HG02642 (cell line): ENCODE results near the gene ABCD2.
"Not testable (repeated sequence)": the region's sequence is repeated elsewhere in the genome, so short reads cannot be mapped to it uniquely, and the experiment has no call there.

ENCODE experiments used
- ATAC-seq: cut with Tn5 transposase; IDR thresholded peaks from one replicate; pipeline ENCODE4 v1.9.1; 2021; ENCODE audit warnings: mild to moderate bottlenecking; ENCODE audit not compliant: unreplicated experiment, poor library complexity

Gene ABCD2

DNA sequence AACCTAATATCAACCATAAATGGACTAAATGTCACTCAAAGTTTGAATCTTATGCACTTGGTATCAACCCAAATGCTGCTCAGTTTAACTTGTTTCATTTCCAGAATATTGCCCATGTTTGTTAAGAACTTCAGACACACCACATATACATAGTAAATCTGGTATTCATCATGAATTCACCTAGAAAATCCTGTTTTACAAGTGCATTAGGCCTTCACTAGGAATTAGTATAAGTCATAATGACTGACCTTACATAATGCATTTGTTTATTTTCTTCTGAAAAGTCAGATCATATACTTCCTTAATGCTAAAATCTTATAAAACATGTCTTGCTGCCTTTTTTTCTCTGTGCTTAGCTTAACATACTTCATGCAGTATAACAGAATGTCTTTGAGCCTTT, 66.1 kb downstream of the ABCD2 start:
- no peak for ATAC-seq

DNA sequence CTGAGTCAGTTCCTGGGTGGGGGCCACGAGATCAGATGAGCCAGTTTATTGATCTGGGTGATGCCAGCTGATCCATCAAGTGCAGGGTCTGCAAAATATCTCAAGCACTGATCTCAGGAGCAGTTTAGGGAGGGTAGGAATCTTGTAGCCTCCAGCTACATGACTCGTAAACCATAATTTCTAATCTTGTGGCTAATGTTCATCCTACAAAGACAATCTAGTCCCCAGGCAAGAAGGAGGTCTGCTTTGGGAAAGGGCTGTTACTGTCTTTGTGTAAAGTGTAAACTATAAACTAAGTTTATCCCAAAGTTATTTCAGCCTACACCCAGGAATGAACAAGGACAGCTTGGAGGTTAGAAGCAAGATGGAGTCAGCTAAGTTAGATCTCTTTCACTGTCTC, 75.4 kb downstream of the ABCD2 start:
- ATAC-seq: not testable (repeated sequence)

DNA sequence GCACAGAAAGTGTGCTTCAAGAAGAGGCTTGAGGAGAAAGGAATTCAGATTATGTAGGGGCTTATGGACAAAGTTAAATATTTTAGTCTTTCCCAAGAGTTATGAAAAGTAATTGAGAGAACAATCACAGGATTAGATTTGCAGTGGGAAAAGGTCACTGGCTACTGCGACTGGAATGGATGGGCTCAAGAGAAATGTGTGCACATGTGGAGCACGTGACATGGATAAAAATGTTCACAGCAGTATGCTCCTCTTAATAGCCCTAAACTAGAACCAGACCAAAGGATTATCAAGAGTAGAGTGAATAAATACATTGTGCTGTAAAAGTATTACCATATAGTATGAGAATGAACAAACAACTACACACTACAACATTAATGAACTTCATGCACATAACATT, 78.1 kb downstream of the ABCD2 start:
- ATAC-seq: no peak

DNA sequence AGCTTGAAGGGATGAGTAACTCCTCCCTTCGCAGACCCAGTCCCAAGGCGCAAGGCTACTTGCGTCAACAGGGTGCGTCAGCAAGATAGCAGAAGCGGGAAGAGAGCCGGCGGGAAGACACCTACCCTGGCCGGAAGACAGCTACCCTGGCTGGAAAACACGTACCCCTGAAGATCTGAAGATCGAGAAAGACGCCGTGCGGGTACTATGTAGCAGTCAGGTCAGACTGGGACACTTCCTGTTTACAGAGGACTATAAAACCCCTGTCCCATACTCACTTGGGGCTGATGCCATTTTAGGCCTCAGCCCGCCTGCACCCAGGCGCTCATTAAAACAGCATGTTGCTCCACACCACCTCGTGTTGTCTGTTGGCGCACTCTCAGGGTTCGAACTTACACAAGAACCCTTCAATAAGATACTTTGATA, 80.9 kb downstream of the ABCD2 start:
- no peak for ATAC-seq

DNA sequence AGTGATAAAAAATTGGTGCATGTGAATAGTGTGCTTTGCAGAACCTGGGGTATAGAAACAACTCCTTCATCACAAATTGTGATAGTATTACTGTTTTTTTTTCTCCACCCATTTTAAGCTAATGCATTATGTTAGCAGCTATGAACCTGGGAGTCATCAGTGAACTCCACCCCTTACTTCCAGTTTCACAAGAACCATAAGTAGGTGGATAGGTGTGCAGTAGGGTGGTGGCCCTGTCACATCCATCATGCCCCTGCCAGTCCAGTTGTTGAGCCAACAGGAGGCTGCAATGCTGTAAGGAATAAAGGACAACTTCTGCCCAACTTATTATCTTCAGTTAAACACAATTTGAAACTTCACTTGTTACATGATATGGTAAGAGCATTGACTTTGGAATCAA, 85.7 kb downstream of the ABCD2 start:
- ATAC-seq: no peak

DNA sequence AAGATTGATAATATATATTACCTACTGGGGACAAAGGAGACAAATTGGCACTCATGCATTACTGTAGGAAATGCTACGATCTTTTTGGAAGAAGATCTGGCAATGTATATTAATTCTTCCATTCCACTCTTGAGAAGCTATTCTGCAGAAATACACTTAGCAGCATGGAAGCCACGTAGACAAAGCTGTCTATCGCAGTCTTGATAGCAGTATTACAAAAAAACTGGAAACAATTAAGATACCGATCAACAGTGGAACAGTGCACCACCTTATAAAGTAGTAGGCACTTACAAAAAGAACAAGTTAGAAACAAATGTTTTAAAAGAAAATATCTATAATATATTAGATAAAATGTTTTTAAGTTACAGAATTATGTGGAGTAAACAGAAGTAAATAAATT, 87.2 kb downstream of the ABCD2 start:
- ATAC-seq: no peak

DNA sequence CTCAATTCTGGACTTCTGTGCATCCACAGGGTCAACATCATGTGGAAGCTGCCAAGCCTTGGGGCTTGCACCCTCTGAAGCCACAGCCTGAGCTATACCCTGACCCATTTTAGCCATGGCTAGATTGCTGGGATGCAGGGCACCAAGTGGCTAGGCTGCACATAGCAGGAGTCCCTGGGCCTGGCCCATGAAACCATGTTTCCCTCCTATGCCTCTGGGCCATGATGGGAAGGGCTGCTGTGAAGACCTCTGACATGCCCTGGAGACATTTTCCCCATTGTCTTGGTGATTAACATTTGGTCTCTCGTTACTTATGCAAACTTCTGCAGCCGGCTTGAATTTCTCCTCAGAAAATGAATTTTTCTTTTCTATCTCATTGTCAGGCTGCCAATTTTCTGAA, 92.6 kb downstream of the ABCD2 start:
- no peak for ATAC-seq

DNA sequence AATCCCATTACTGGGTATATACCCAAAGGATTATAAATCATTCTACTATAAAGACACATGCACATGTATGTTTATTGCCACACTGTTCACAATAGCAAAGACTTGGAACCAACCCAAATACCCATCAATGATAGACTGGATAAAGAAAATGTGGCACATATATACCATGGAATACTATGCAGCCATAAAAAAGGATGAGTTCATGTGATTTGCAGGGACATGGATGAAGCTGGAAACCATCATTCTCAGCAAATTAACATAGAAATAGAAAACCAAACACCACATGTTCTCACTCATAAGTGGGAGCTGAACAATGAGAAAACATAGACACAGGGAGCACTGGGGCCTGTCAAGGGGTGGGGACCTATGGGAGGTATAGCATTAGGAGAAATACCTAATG, 97.4 kb downstream of the ABCD2 start:
- not testable (repeated sequence) for ATAC-seq

DNA sequence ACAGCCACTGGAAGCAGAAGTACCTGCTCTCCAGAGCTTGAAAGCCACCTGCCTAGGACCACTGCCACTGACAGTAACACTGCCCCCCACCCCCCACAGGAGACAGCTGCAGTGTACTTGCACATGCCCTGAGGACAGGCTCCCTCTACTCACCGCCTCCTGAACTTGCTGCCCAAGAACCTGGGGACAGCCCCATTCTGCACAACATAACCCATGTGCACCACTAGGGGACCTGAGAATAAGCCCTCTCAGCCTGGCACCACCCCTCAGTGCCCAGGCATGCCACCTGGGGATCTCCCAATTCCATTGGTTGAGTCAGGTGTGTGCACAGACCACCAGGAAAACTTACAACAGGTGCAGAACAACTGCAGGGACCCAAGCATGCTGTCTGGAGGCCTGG, 109.6 kb downstream of the ABCD2 start:
- ATAC-seq: no peak

DNA sequence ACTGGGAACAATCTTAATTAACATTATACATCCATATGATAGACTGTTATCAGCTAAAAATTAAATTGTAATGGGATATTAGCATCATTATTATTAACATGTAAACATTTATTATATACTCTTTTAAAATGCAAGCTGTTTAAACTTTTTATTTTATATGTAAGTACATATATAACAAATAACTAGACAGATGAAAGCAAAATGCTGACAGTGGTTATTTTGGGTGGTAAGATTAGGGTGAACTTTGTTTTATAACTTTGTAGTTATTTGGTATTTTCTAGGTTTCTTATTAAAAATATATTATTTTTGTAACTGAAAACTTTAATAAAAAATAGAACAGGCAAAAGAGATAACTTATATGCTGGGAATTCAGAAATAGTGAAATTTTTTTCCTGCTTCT, 114.0 kb downstream of the ABCD2 start:
- ATAC-seq: no peak

DNA sequence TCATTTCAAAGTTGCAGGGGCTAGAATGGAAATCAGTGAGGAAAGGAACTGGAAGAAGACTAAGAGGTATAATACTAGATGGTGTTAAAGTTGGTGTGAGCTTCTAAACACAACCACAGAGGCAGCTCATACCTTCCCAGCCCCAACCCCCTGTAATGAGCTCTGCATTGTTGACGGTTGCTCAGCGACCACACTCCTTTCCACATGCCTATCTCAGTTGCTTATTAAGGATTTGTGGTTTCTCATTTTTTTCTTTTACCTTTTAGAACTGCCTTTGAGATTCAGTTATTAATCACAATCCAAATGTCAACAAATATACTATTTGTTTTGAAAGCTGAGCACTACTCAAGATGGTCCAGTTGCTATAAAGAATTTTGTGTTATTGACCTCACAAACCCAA, 114.6 kb downstream of the ABCD2 start:
- no peak for ATAC-seq

DNA sequence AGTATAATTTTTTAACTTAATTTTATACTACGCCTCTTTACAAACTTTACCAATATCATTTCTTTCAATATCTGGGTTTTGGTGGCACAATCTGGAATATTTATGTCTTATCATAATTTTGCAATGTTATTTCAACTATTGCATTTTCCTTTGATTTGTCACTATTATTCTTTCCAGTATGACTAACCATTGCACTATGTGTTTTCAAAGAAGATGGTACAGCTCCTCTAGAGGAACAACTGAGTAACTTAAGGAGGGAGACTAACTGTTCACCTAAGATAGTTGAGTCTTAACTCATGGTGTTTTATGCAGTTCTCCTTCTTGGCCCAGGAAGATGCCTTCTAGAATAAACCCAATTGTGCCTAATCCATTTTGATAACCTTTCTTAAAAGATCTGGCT, 116.2 kb downstream of the ABCD2 start:
- no peak for ATAC-seq

DNA sequence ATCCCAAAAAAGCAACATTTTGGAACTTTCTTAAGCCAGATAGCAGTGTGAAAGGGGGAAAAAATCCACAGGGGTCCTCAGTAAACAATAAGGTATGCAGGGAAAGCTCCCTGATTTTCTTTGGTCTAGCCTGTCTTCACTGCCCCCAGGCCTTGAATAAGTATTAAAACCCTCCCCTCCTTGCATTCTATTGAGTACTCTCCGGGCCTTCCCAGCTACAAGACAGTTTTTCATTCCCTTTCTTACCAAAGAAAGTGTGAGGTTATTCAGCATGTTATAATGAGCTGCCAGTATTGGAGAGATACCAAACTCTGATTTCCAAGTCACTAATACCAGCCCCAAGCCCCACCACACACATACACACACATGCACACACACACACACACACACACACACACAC, 116.9 kb downstream of the ABCD2 start:
- ATAC-seq: no peak
